HT1080 (cell line): Measurements from ENCODE around the gene FZD8. TPM values are rescaled to one million over a fixed set of nuclear protein-coding genes. Genes with fewer than 3 reads are reported as not detected.

Experiments
- DNase-seq: peaks from one replicate; pipeline ENCODE4 v3.0.0-alpha.2; 2015; ENCODE audit warnings: low read depth
- total RNA-seq: library from RNA; depleted of rRNA; stranded (reverse); fragments of >200 nt; shearing (Covaris generic); gene quantifications from 2 replicates; pipeline ENCODE4 v1.2.3, GENCODE V29; 2014; rRNA removed

FZD8 gene
- total RNA-seq, 1 experiment from 2014 or later: 55.9 TPM

GRCh38 chr10:35607475-35608327 lies 34.4 kb downstream of the FZD8 start:
- no peak for DNase-seq

- DNase-seq: no peak
Measured at GRCh38 chr10:35606430-35606829, 35.7 kb downstream of the FZD8 start.

DNA sequence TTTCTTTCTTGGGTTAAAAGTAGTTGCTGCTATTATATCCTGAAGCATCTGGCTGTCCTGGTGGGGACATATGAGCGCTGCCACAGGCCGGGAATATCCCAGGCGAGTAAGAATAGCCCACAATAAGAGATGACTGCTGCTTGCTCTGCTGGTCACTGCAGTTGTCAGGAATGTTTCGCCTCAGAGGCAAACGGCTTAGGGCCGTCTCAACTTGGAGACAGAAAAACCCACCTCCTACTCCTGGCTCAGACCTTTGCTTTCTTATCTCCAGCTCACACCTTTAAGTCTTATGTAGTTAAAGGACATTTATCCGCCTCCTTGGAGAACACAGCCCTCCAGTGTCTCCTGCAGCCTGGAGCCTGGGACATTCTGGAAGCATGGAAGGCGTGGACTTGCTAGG lies 36.9 kb downstream of the FZD8 start, which contains the start of gene GJD4:
Gene GJD4 (plus strand): TSS at position 151 of the 400 bp plus-strand sequence. CDS start 227 bp downstream, at position 378.
- no peak for DNase-seq

DNA sequence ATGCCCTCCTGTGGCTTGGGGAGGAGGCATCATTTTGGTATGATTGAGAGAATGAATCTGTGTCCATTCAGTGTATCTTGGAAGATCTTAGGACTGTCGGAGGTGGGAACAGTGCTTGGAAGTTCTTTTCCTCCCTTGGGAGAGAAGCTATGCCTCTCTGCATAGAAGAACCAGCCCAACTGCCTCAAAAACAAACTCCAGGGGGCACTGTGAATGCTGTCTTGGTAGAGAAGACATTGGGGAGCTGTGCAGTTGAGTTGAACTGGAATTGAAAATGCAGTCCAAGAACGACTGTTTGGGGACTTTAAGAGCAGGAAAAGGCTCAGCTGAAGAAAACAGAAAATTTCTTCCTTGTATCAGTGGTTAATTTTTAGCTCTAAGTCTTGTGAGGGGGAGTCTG lies 41.9 kb downstream of the FZD8 start:
- no peak for DNase-seq

GRCh38 chr10:35598379-35598778 lies 43.7 kb downstream of the FZD8 start:
- no peak for DNase-seq

- DNase-seq: no peak
Measured at GRCh38 chr10:35595106-35595505, 47.0 kb downstream of the FZD8 start.

DNA sequence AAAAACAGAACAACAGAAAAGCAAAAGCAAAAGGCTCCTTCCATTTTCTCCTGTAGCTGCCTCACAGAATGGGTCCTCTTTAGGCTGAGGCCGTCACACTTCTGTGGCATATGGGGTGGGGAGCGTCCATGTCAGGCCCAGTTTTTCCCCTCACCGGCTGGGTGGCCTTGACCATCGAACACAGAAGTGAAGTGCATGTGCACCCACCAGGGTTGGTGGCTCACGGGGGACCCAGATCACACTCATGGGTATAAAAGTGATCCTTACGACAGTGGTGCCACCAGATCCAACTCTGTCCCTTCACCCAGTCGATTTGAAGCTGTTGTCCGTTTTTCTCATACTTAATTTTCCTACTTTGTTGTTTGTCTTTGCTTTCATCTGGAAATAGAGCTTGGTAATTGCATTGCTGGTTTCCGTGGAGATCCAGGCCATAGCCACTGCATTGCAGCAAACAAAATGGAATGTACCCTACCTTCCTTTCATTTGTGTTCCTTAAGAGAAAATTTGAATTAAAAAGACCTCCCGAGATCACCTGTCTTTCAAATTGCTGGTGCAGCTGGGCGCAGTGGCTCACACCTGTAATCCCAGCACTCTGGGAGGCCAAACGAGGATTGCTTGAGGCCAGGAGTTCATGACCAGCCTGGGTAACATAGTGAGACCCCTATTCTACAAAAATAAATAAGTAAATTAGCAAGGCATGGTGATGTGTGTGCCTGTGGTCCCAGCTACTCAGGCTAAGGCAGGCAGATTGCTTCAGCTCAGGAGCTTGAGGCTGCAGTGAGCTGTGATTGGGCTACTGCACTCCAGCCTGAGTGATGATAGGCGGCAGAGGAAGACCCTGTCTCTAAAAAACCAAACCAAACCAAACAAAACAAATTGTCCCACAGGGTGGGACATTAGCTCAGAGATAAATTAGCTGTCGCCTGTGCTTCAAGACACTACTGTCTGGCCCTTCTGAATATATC lies 47.7 kb downstream of the FZD8 start:
- DNase-seq: no peak

DNA sequence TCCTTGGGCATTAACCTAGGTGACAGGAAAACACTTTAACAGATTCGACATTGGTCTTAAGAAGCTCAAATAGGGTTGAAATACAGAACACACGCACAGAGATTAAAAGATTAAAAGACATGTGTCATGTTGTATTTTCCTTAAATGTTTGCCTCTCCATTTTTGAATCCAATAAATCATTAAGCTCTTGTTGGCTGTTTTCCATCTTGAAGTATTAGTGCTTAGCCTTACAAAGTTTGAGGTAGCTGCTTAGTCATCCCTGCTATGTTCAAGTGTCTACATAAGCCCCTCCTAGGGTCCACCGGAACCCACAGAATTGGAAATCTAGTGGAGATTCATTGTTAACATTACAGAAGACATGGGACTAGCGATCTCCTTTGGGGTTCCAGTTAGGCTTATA lies 49.7 kb downstream of the FZD8 start:
- DNase-seq: no peak

DNA sequence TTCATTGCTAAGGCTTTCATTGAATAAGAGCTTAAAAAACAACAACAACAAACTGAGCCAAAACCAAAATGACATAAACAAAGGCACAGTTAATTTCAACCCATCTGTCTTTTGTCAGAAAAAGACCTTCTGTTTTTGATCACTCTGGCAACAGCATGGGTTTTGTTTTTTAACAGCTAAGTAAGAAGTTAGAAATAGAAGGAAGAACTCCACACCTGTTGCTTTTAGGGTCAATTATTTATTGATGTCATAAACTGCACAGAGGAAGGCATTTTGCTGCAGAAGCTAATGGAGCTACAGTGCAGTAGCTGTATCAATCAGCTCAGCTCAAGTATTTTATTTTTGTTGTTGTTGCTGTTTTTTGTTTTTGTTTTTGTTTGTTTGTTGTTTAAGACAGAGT lies 53.3 kb downstream of the FZD8 start:
- no peak for DNase-seq

Other genes starting within 250 kb of the FZD8 start
- not detected in 2 replicates for gene GJD4, start 37.0 kb downstream of the FZD8 start, total RNA-seq